ENCODE data around the gene UNC13B.
"Not testable (repeated sequence)": the region's sequence is repeated elsewhere in the genome, so short reads cannot be mapped to it uniquely, and the experiment has no call there.

Gene UNC13B

DNA sequence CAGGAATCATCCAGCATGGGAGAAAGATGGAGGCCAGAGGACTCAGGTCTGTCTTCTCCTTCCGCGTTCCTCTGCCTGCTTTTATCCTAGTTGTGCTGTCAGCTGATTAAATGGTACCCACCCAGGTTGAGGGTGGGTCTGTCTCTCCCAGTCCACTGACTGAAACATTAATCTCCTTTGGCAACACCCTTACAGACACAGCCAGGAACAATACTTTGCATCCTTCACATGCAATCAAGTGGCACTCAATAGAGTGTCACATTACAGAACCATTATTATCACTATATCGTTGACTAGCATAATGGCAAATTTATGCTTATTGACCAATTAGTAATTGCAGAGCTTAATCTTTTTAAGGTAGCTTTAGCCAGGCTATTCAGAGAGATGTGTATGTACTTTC, 64.8 kb downstream of the UNC13B start:
- no peak overlapping the region for H3K27ac ChIP-seq (ENCODE audit: low read depth, low read length)
- no peak overlapping the region for H3K4me3 ChIP-seq (ENCODE audit: low read depth, low read length)

DNA sequence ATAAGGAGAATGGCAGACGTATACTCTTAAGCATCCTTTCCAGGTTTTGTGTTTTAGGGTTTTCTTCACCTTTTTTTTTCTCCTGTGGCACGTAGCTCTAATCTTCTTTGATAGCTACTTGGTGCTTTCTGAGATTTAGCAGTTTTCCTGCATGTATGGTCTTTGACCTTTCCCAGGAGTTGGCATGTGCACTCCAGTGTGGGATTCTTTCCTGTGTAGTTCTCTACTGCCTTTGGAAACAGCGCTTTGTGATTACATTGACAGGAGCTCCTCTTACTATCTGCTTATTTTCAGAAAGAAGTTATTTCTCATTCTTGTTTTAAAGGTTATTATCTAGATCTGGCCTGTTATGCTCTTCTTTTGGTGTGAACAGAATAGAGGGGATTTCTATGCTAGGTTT, 65.5 kb downstream of the UNC13B start:
- no peak overlapping the region for H3K27ac ChIP-seq (ENCODE audit: low read depth, low read length)
- H3K36me3 ChIP-seq (ENCODE audit: insufficient read depth, low read length), result no peaks in the 10 kb centered on the region
- H3K4me1 ChIP-seq (ENCODE audit: control insufficient read depth, insufficient read depth, low read length, unreplicated experiment), result no peaks in the 10 kb centered on the region
- no peak overlapping the region for H3K4me3 ChIP-seq (ENCODE audit: low read depth, low read length)
- no peaks in the 10 kb centered on the region for H3K27me3 ChIP-seq (ENCODE audit: insufficient read depth, low read length)
- H3K79me2 ChIP-seq (ENCODE audit: control insufficient read depth, insufficient read depth, low read length, unreplicated experiment), result no peaks in the 10 kb centered on the region
- no peak overlapping the region for H2AFZ ChIP-seq (ENCODE audit: low read length, unreplicated experiment)

More for the DNA sequence above, 64.8 kb downstream of the UNC13B start:
- no peaks in the 10 kb centered on the region for H3K27me3 ChIP-seq (ENCODE audit: insufficient read depth, low read length)
- H2AFZ ChIP-seq (ENCODE audit: low read length, unreplicated experiment), result no peak overlapping the region
- H3K79me2 ChIP-seq (ENCODE audit: control insufficient read depth, insufficient read depth, low read length, unreplicated experiment), result no peaks in the 10 kb centered on the region
- no peaks in the 10 kb centered on the region for H3K4me1 ChIP-seq (ENCODE audit: control insufficient read depth, insufficient read depth, low read length, unreplicated experiment)
- no peaks in the 10 kb centered on the region for H3K36me3 ChIP-seq (ENCODE audit: insufficient read depth, low read length)

GRCh38 chr9:35229066-35229778, 67.4 kb downstream of the UNC13B start:
- Histone ChIP-seq H3K27me3 (ENCODE audit: insufficient read depth, low read length) (no peaks in the 10 kb centered on the region), H3K4me1 (ENCODE audit: control insufficient read depth, insufficient read depth, low read length, unreplicated experiment) (no peaks in the 10 kb centered on the region), H3K4me3 (ENCODE audit: low read depth, low read length) (no peak overlapping the region), H3K79me2 (ENCODE audit: control insufficient read depth, insufficient read depth, low read length, unreplicated experiment) (no peaks in the 10 kb centered on the region), H3K27ac (ENCODE audit: low read depth, low read length) (no peak overlapping the region), H2AFZ (ENCODE audit: low read length, unreplicated experiment) (no peak overlapping the region), H3K36me3 (ENCODE audit: insufficient read depth, low read length) (no peaks in the 10 kb centered on the region)

DNA sequence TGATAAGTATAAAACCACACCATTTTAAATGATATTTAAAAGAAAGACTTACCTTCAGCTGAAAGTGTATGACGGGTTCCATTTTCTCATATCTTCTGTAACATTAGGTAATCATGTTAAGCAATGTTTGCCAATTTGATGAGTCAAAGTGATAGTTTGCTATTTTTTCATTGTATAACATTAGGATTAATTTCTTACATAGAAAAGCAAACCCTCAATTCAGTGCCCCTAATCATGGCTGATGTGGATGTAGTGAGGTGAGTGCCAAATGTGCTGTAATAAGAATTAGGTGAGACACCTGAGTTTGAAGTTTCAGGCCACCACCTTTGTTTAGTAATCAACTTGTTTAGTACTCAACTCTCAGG, 68.0 kb downstream of the UNC13B start:
- Histone ChIP-seq H3K27me3 (ENCODE audit: insufficient read depth, low read length) (no peaks in the 10 kb centered on the region), H3K4me3 (ENCODE audit: low read depth, low read length) (no peak overlapping the region), H3K4me1 (ENCODE audit: control insufficient read depth, insufficient read depth, low read length, unreplicated experiment) (no peaks in the 10 kb centered on the region), H3K27ac (ENCODE audit: low read depth, low read length) (no peak overlapping the region), H3K79me2 (ENCODE audit: control insufficient read depth, insufficient read depth, low read length, unreplicated experiment) (no peaks in the 10 kb centered on the region), H2AFZ (ENCODE audit: low read length, unreplicated experiment) (no peak overlapping the region), H3K36me3 (ENCODE audit: insufficient read depth, low read length) (no peaks in the 10 kb centered on the region)

DNA sequence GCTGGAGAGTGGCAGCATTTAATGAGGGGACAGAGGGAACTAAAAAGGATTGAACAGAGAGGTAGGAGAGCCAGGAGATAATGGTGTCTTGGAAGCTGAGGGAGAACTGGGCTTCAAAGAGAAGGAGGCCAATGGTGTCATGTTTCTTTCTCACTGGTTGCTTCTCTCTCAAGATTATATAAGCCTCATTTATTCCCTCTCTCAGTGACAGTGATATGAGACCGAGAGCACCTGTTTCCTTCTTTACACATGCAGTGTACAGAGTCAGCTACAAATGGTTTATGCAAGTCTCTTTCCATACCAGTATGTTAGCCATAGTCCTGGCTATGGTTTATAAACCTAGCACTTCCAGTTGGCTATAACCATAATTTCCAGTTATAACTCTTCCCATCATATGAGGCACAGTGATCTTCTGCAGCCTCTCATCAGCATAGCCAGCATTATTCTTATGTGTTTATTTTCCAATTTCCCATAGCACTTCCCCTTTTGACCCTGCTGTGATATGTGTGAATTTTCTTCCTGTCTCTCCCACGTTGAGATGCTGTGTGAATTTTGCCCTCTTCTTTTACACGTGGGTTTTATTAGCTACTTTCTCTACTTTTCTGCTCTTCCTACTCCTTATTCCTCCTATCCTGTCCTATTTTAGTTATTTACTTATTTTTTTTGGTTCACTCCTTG, 71.2 kb downstream of the UNC13B start:
- H3K4me3 ChIP-seq (ENCODE audit: low read depth, low read length), result no peak overlapping the region
- no peak overlapping the region for H3K27ac ChIP-seq (ENCODE audit: low read depth, low read length)
- no peak overlapping the region for H2AFZ ChIP-seq (ENCODE audit: low read length, unreplicated experiment)
- no peaks in the 10 kb centered on the region for H3K79me2 ChIP-seq (ENCODE audit: control insufficient read depth, insufficient read depth, low read length, unreplicated experiment)
- no peaks in the 10 kb centered on the region for H3K36me3 ChIP-seq (ENCODE audit: insufficient read depth, low read length)
- H3K27me3 ChIP-seq (ENCODE audit: insufficient read depth, low read length), result no peaks in the 10 kb centered on the region
- H3K4me1 ChIP-seq (ENCODE audit: control insufficient read depth, insufficient read depth, low read length, unreplicated experiment), result no peaks in the 10 kb centered on the region

DNA sequence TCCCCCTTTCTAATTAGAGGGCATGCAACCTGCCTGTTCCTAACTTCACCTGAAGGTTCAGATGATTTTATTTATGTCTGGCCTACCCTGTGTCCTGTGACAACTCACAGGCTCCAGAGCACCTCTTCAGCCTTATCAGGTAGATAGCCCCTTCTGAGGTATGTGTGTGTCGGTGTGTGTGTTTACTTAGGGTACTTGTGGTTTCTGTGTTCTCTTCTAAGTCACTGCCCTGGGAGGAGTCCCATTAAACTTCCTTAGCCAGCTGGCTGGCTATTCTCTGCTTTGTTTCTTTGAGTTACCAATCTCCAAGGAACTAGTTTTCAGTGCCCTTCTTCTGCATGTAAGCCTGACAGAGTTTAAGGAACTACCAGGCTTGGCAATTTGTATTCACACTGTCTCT, 74.9 kb downstream of the UNC13B start:
- H3K79me2 ChIP-seq (ENCODE audit: control insufficient read depth, insufficient read depth, low read length, unreplicated experiment), result no peaks in the 10 kb centered on the region
- H3K4me3 ChIP-seq (ENCODE audit: low read depth, low read length), result no peak overlapping the region
- no peaks in the 10 kb centered on the region for H3K36me3 ChIP-seq (ENCODE audit: insufficient read depth, low read length)
- no peaks in the 10 kb centered on the region for H3K4me1 ChIP-seq (ENCODE audit: control insufficient read depth, insufficient read depth, low read length, unreplicated experiment)
- no peak overlapping the region for H3K27ac ChIP-seq (ENCODE audit: low read depth, low read length)
- no peak overlapping the region for H2AFZ ChIP-seq (ENCODE audit: low read length, unreplicated experiment)
- no peaks in the 10 kb centered on the region for H3K27me3 ChIP-seq (ENCODE audit: insufficient read depth, low read length)

DNA sequence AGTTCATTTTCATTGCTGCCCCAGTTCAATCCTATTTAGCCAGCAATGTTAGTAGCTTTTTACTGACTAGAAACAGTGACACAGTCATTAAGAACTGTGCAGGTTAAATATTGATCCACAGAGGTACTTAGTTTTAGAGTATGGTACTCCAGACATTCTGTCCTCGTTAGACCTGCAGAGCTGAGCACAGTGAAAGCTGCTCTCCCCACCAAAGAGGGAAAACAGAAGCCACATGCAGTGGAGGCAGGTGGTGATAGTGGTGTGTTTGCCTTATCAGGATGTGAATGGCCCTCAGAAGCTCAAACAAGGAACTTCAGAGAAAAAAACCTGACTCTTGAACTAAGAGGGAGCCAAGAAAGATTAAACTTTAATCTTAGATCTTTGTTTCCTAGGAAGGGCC, 75.5 kb downstream of the UNC13B start:
- no peaks in the 10 kb centered on the region for H3K27me3 ChIP-seq (ENCODE audit: insufficient read depth, low read length)
- H2AFZ ChIP-seq (ENCODE audit: low read length, unreplicated experiment), result no peak overlapping the region
- H3K27ac ChIP-seq (ENCODE audit: low read depth, low read length), result no peak overlapping the region
- H3K36me3 ChIP-seq (ENCODE audit: insufficient read depth, low read length), result no peaks in the 10 kb centered on the region
- no peak overlapping the region for H3K4me3 ChIP-seq (ENCODE audit: low read depth, low read length)
- H3K4me1 ChIP-seq (ENCODE audit: control insufficient read depth, insufficient read depth, low read length, unreplicated experiment), result no peaks in the 10 kb centered on the region
- H3K79me2 ChIP-seq (ENCODE audit: control insufficient read depth, insufficient read depth, low read length, unreplicated experiment), result no peaks in the 10 kb centered on the region

DNA sequence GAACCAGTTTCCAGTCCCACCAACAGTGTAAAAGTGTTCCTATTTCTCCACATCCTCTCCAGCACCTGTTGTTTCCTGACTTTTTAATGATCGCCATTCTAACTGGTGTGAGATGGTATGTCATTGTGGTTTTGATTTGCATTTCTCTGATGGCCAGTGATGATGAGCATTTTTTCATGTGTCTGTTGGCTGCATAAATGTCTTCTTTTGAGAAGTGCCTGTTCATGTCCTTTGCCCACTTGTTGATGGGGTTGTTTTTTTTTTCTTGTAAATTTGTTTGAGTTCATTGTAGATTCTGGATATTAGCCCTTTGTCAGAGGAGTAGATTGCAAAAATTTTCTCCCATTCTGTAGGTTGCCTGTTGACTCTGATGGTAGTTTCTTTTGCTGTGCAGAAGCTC, 84.1 kb downstream of the UNC13B start:
- H3K4me1 ChIP-seq (ENCODE audit: control insufficient read depth, insufficient read depth, low read length, unreplicated experiment); H3K27ac ChIP-seq (ENCODE audit: low read depth, low read length); H3K4me3 ChIP-seq (ENCODE audit: low read depth, low read length); H3K79me2 ChIP-seq (ENCODE audit: control insufficient read depth, insufficient read depth, low read length, unreplicated experiment); H3K27me3 ChIP-seq (ENCODE audit: insufficient read depth, low read length); H2AFZ ChIP-seq (ENCODE audit: low read length, unreplicated experiment); H3K36me3 ChIP-seq (ENCODE audit: insufficient read depth, low read length): not testable (repeated sequence)

DNA sequence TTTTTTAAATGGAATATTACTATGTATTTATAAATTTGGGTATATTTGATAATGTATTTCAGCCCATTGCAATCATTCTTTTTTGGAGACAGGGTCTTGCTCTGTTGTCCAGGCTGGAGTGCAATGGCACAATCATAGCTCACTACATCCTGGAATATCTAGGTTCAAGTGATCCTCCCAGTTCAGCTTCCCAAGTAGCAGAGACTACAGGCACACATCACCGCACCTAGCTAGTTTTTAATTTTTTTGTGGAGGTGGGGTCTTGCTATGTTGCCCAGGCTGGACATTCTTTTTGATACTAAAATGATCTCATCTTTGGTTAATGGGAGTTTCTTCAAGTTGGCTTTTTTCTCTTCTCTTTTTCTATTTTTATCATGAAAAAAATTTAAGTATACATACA, 91.3 kb downstream of the UNC13B start:
- no peaks in the 10 kb centered on the region for H3K79me2 ChIP-seq (ENCODE audit: control insufficient read depth, insufficient read depth, low read length, unreplicated experiment)
- H3K27me3 ChIP-seq (ENCODE audit: insufficient read depth, low read length), result no peaks in the 10 kb centered on the region
- H3K4me3 ChIP-seq (ENCODE audit: low read depth, low read length), result no peak overlapping the region
- H3K27ac ChIP-seq (ENCODE audit: low read depth, low read length), result no peak overlapping the region
- H3K36me3 ChIP-seq (ENCODE audit: insufficient read depth, low read length), result no peaks in the 10 kb centered on the region
- H3K4me1 ChIP-seq (ENCODE audit: control insufficient read depth, insufficient read depth, low read length, unreplicated experiment), result peaks cover 4% of the 10 kb centered on the region
- H2AFZ ChIP-seq (ENCODE audit: low read length, unreplicated experiment), result no peak overlapping the region

GRCh38 chr9:35254237-35254636, 92.4 kb downstream of the UNC13B start:
- Histone ChIP-seq H3K4me3 (ENCODE audit: low read depth, low read length) (no peak overlapping the region), H3K27ac (ENCODE audit: low read depth, low read length) (no peak overlapping the region), H3K27me3 (ENCODE audit: insufficient read depth, low read length) (no peaks in the 10 kb centered on the region), H3K36me3 (ENCODE audit: insufficient read depth, low read length) (no peaks in the 10 kb centered on the region), H3K4me1 (ENCODE audit: control insufficient read depth, insufficient read depth, low read length, unreplicated experiment) (peaks cover 4% of the 10 kb centered on the region), H2AFZ (ENCODE audit: low read length, unreplicated experiment) (no peak overlapping the region), H3K79me2 (ENCODE audit: control insufficient read depth, insufficient read depth, low read length, unreplicated experiment) (no peaks in the 10 kb centered on the region)

Measured in ACC112 (cell line).